HEK293 (cell line): ENCODE results near the gene CMTM8.

ENCODE experiments used
- CTCF ChIA-PET: fragments of 350-600 bp; formaldehyde crosslinking; extraction: SDS; loops from one replicate; lab custom pipeline; 2021; ENCODE audit warnings: antibody characterized with exemption; lab: Yijun Ruan, JAX
- POLR2A ChIA-PET: fragments of 300-600 bp; formaldehyde crosslinking; extraction: SDS; loops from one replicate; lab custom pipeline; 2020; ENCODE audit warnings: antibody characterized with exemption, inconsistent platforms; lab: Yijun Ruan, JAX
- H3K27ac ChIP-seq: fragments of 200-500 bp; sonication (Bioruptor generic); 2 replicates; pipeline ENCODE4 v1.5.1; 2014; ENCODE audit warnings: low read depth, low read length, control low read depth, inconsistent platforms; ENCODE audit errors: extremely low read depth
- H3K36me3 ChIP-seq, 2 experiments: fragments of 200-500 bp in 1 of 2; sonication (Bioruptor generic) in 1 of 2; 1 replicate in 1 of 2; 2 replicates in 1 of 2; pipeline ENCODE4 v1.5.1; 2014 to 2017; ENCODE audit warnings: inconsistent platforms in 2 of 2, low read length in 2 of 2; ENCODE audit not compliant: control insufficient read depth in 2 of 2, insufficient read depth in 1 of 2
- H3K4me1 ChIP-seq: fragments of 200-500 bp; sonication (Bioruptor generic); 2 replicates; pipeline ENCODE4 v1.5.1; 2014; ENCODE audit warnings: mild to moderate bottlenecking, low read length, inconsistent platforms; ENCODE audit not compliant: control insufficient read depth, insufficient read depth
- H3K4me3 ChIP-seq: 2 replicates; pipeline ENCODE4 v1.5.1; 2011; ENCODE audit warnings: low read depth, mild to moderate bottlenecking, control low read depth, low read length, moderate library complexity
- H3K9me3 ChIP-seq: fragments of 200-500 bp; sonication (Bioruptor generic); 2 replicates; pipeline ENCODE4 v1.5.1; 2014; ENCODE audit warnings: low read depth, low read length, inconsistent platforms; ENCODE audit not compliant: control insufficient read depth, insufficient read depth
- GFI1B ChIP-seq: fragments of 450-650 bp; formaldehyde crosslinking; IDR thresholded peaks from 2 replicates; pipeline ENCODE4 v1.5.1; 2016; ENCODE audit warnings: missing biosample characterization, missing genetic modification characterization
- IKZF3 ChIP-seq: fragments of 450-650 bp; IDR thresholded peaks from 2 replicates; pipeline ENCODE4 v1.5.0; 2018; ENCODE audit warnings: missing biosample characterization, mild to moderate bottlenecking, missing genetic modification characterization, moderate library complexity
- MEIS1 ChIP-seq: sonication (generic); formaldehyde crosslinking; IDR thresholded peaks from 2 replicates; pipeline ENCODE4 v1.8.1; 2022; ENCODE audit warnings: missing genetic modification reagents, mild to moderate bottlenecking, borderline replicate concordance
- SP2 ChIP-seq: fragments of 450-650 bp; formaldehyde crosslinking; IDR thresholded peaks from 2 replicates; pipeline ENCODE4 v1.5.1; 2016; ENCODE audit warnings: missing biosample characterization, missing genetic modification characterization
- SP3 ChIP-seq: fragments of 450-650 bp; formaldehyde crosslinking; IDR thresholded peaks from 2 replicates; pipeline ENCODE4 v1.5.1; 2016; ENCODE audit warnings: missing biosample characterization, missing genetic modification characterization
- TSHZ1 ChIP-seq: fragments of 450-650 bp; formaldehyde crosslinking; IDR thresholded peaks from 2 replicates; pipeline ENCODE4 v1.5.1; 2016; ENCODE audit warnings: missing biosample characterization, missing genetic modification characterization, borderline replicate concordance
- ZBTB6 ChIP-seq: fragments of 450-650 bp; formaldehyde crosslinking; IDR thresholded peaks from 2 replicates; pipeline ENCODE4 v1.5.1; 2017; ENCODE audit warnings: missing biosample characterization, missing genetic modification characterization
- ZFHX2 ChIP-seq: fragments of 450-650 bp; formaldehyde crosslinking; conservative IDR thresholded peaks from 2 replicates; pipeline ENCODE4 v1.5.1; 2016; ENCODE audit warnings: missing biosample characterization, missing genetic modification characterization
- ZNF280D ChIP-seq: fragments of 450-650 bp; formaldehyde crosslinking; IDR thresholded peaks from 2 replicates; pipeline ENCODE4 v1.5.1; 2016; ENCODE audit warnings: missing biosample characterization, missing genetic modification characterization
- ZNF302 ChIP-seq: fragments of 450-650 bp; formaldehyde crosslinking; IDR thresholded peaks from 2 replicates; pipeline ENCODE4 v1.5.1; 2016; ENCODE audit warnings: missing biosample characterization, missing genetic modification characterization, low read depth
- ZNF341 ChIP-seq: fragments of 450-650 bp; formaldehyde crosslinking; IDR thresholded peaks from 2 replicates; pipeline ENCODE4; 2016; ENCODE audit warnings: low read depth, missing biosample characterization, missing genetic modification characterization
- ZNF426 ChIP-seq: fragments of 450-650 bp; formaldehyde crosslinking; IDR thresholded peaks from 2 replicates; pipeline ENCODE4 v1.5.1; 2017; ENCODE audit warnings: missing biosample characterization, missing genetic modification characterization, mild to moderate bottlenecking, inconsistent platforms, moderate library complexity
- ZNF654 ChIP-seq: fragments of 450-650 bp; formaldehyde crosslinking; IDR thresholded peaks from 2 replicates; pipeline ENCODE4 v1.5.1; 2016; ENCODE audit warnings: low read depth, missing biosample characterization, missing genetic modification characterization
- ZNF692 ChIP-seq: fragments of 450-650 bp; formaldehyde crosslinking; IDR thresholded peaks from 2 replicates; pipeline ENCODE4 v1.5.1; 2016; ENCODE audit warnings: missing biosample characterization, missing genetic modification characterization
- ZSCAN18 ChIP-seq: fragments of 450-650 bp; formaldehyde crosslinking; IDR thresholded peaks from 2 replicates; pipeline ENCODE4 v1.5.1; 2016; ENCODE audit warnings: missing biosample characterization, missing genetic modification characterization

CMTM8 gene

GRCh38 chr3:32197991-32198390 is 40.5 kb upstream of the CMTM8 start (continued):
- no peak for TF ChIP-seq ZNF654 (tag by site-specific recombination)
- TF ChIP-seq MEIS1 (CRISPR knock-in tag), result no peak

- H3K9me3 ChIP-seq, result no peaks in the 10 kb centered on the region
- H3K27ac ChIP-seq, result no peak overlapping the region
- no peaks in the 10 kb centered on the region for H3K36me3 ChIP-seq
- TF ChIP-seq ZNF302 (tag by site-specific recombination) (no peak), ZNF692 (tag by site-specific recombination) (no peak), SP3 (tag by site-specific recombination) (no peak), SP2 (tag by site-specific recombination) (no peak), GFI1B (no peak), ZNF341 (no peak), IKZF3 (tag by site-specific recombination) (no peak), ZFHX2 (no peak), ZBTB6 (tag by site-specific recombination) (no peak), TSHZ1 (tag by site-specific recombination) (no peak), ZNF280D (tag by site-specific recombination) (no peak), ZNF426 (tag by site-specific recombination) (no peak), ZSCAN18 (no peak)
- POLR2A ChIA-PET, result no interaction called here
- CTCF ChIA-PET, result interaction anchor here (0.8 to 1.7 kb wide), 3 partner anchors 19 to 41 kb away, joined by 3 to 4 read pairs (median 3); no protein-coding TSS in a partner anchor
- H3K4me3 ChIP-seq, result no peak overlapping the region
- no peaks in the 10 kb centered on the region; the same call in 1 of the 2 replicates for H3K4me1 ChIP-seq
Measured at GRCh38 chr3:32198714-32199113, 39.8 kb upstream of the CMTM8 start.
